ENCODE measurements around the gene SEC14L3.

Gene SEC14L3

GRCh38 chr22:30441088-30441487, 30.7 kb downstream of the SEC14L3 start:
- DNase-seq: no peak

- DNase-seq: no peak
These were observed 32.0 kb downstream of the SEC14L3 start for GRCh38 chr22:30439836-30440235.

GRCh38 chr22:30439226-30439625, 32.6 kb downstream of the SEC14L3 start:
- no peak for DNase-seq

GRCh38 chr22:30438559-30438958, 33.3 kb downstream of the SEC14L3 start:
- no peak for DNase-seq

- no peak for DNase-seq
These were observed 35.6 kb downstream of the SEC14L3 start for GRCh38 chr22:30436196-30436595.

- no peak for DNase-seq
These were observed 36.1 kb downstream of the SEC14L3 start for GRCh38 chr22:30435674-30436126.

GRCh38 chr22:30434843-30435242, 37.0 kb downstream of the SEC14L3 start:
- no peak for DNase-seq

GRCh38 chr22:30433773-30434172, 38.0 kb downstream of the SEC14L3 start:
- DNase-seq: no peak

- no peak for DNase-seq
These were observed 38.6 kb downstream of the SEC14L3 start for GRCh38 chr22:30433227-30433626.

- no peak for DNase-seq
These were observed 39.3 kb downstream of the SEC14L3 start for GRCh38 chr22:30432520-30432919.

- DNase-seq: no peak
These were observed 39.7 kb downstream of the SEC14L3 start for GRCh38 chr22:30432096-30432495.

GRCh38 chr22:30430933-30431332, 40.9 kb downstream of the SEC14L3 start:
- DNase-seq: no peak

- DNase-seq: no peak
These were observed 41.9 kb downstream of the SEC14L3 start for GRCh38 chr22:30429887-30430286.

GRCh38 chr22:30427871-30428270, 43.9 kb downstream of the SEC14L3 start:
- no peak for DNase-seq

- peak; percentile 80 for DNase-seq
These were observed 45.1 kb downstream of the SEC14L3 start for GRCh38 chr22:30426388-30427353.

GRCh38 chr22:30425616-30426387, 46.0 kb downstream of the SEC14L3 start, which contains the start of gene MTFP1:
Gene MTFP1, plus strand, starts transcription at chr22:30425768. Its CDS starts 112 bp downstream, at chr22:30425880.
- peak; percentile 80 for DNase-seq

- no peak for DNase-seq
These were observed 46.5 kb downstream of the SEC14L3 start for GRCh38 chr22:30425327-30425615.

GRCh38 chr22:30424534-30425326, 47.1 kb downstream of the SEC14L3 start:
- no peak for DNase-seq

- peak; percentile 100 for DNase-seq
These were observed 47.8 kb downstream of the SEC14L3 start for GRCh38 chr22:30423959-30424533.

GRCh38 chr22:30423301-30423958, 48.4 kb downstream of the SEC14L3 start:
- DNase-seq: no peak

GRCh38 chr22:30422481-30423300, 49.1 kb downstream of the SEC14L3 start:
- peak; percentile 98 for DNase-seq
